ENCODE results near the gene BHLHE23. TPM values are rescaled to one million over a fixed set of nuclear protein-coding genes. Genes with fewer than 3 reads are reported as not detected.

BHLHE23 gene
- total and polyA plus RNA-seq, 3 donors from 2014 or later, result 5.3 to 6.6 TPM; not detected in 1

DNA sequence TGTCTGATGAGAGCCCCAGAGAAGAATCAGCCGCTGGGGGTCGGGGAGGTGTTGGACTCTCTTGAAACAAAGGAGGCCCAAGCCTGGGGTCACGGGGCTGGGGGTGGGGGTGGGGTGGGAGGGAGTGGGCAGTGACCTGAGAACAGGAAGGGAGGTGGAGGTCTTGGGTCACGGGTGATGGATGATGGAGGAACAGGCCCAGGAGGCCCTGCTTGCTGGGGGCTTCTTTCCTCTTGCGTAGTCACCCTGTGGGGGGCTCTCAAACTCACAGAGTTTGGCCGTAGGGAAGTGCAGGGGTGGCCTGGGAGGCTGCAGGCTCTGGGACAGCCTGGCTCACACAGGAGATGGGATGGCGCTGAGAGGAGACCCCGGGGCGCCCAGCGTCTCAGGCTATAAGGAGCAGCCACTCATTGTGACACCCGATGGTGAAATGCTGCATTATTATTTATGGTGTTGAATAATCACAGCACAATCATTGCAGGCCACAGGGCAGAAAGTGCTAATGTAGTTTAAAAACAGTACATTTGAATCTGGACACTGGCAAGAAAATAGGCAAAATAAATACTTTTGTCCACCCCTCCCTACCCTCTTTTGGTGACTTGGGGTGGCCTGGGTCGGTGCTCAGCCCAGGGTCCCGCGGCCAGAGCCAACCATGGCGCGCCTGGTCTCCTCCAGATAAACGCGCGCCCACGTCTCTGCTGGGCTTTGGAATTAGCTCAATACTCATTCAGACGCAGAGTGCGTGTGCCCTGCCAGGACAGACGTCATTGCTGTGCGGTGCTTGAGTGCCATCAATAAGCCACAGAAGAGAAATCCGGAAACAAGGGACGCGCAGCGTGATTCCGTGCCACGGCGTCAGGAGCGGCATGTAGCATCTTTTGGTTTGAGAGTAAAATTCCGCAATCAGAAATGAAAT is 27.3 kb upstream of the BHLHE23 start:
- Histone ChIP-seq H3K9me3 (no peaks in the 10 kb centered on the region), H3K27ac (no peak overlapping the region), H3K4me1 (no peaks in the 10 kb centered on the region), H3K36me3 (ENCODE audit: low read depth, missing control alignments) (no peaks in the 10 kb centered on the region), H3K27me3 (no peaks in the 10 kb centered on the region), H3K4me3 (no peak overlapping the region)
- no peak for DNase-seq
- no peak for TF ChIP-seq POLR2A (IDR thresholded peaks at IDR 0.05)
- TF ChIP-seq, protein P1, sequence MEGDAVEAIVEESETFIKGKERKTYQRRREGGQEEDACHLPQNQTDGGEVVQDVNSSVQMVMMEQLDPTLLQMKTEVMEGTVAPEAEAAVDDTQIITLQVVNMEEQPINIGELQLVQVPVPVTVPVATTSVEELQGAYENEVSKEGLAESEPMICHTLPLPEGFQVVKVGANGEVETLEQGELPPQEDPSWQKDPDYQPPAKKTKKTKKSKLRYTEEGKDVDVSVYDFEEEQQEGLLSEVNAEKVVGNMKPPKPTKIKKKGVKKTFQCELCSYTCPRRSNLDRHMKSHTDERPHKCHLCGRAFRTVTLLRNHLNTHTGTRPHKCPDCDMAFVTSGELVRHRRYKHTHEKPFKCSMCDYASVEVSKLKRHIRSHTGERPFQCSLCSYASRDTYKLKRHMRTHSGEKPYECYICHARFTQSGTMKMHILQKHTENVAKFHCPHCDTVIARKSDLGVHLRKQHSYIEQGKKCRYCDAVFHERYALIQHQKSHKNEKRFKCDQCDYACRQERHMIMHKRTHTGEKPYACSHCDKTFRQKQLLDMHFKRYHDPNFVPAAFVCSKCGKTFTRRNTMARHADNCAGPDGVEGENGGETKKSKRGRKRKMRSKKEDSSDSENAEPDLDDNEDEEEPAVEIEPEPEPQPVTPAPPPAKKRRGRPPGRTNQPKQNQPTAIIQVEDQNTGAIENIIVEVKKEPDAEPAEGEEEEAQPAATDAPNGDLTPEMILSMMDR (IDR thresholded peaks at IDR 0.05), result no peak
- intact Hi-C loops (cut with DNase I; ENCODE audit: low total_unique reads), result no loop called here
- WGBS, 2 donors, result 76 to 80% methylated on average over 33 of the region's 33 CpGs

DNA sequence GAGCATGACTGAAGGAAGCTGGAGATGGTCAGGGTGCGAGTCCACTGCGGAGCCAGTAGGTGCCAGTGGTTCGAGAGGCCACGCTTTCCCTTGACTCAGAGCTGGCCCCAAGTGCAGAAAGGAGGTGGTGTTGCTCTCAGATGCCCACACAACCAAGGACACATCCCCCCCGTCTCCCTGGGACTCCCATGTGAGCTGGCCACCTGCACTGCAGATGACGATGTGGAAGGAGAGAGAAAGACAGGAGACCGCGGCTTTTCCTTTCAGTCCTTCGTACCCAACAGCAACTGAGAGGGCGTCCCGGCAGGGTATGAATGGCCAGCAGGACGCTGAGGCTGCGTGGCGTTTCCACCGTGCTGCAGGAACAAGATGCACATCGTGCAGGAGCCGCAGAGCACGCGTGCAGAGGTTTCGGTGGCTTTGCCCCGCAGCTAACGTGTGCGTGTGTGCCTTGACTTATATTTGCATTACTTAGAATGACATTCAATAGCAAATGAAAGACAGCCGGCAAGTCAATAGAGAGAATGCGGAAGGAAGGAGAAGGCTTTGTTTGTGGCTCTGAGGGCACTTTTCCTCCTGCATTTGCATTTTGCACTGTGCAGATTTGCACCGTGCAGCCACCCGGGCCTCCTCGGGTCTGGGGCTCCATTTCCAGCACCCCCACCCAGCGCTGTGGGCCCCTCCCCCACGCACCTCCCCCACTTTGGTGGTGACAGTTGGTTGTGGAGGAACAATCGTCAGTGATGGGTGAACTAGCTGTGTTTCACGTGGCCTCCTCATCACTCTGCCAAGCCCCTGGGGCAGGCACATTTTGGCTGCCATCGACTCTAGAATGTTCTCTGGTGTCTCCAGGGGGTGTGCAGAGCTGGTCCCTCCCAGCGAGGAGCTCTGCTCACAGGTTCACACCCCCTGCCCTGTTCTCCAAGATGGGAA is 26.4 kb upstream of the BHLHE23 start:
- H3K27me3 ChIP-seq, result no peaks in the 10 kb centered on the region
- 22 to 35% methylated on average over 29 to 34 of the region's 34 CpGs for WGBS, 2 donors

DNA sequence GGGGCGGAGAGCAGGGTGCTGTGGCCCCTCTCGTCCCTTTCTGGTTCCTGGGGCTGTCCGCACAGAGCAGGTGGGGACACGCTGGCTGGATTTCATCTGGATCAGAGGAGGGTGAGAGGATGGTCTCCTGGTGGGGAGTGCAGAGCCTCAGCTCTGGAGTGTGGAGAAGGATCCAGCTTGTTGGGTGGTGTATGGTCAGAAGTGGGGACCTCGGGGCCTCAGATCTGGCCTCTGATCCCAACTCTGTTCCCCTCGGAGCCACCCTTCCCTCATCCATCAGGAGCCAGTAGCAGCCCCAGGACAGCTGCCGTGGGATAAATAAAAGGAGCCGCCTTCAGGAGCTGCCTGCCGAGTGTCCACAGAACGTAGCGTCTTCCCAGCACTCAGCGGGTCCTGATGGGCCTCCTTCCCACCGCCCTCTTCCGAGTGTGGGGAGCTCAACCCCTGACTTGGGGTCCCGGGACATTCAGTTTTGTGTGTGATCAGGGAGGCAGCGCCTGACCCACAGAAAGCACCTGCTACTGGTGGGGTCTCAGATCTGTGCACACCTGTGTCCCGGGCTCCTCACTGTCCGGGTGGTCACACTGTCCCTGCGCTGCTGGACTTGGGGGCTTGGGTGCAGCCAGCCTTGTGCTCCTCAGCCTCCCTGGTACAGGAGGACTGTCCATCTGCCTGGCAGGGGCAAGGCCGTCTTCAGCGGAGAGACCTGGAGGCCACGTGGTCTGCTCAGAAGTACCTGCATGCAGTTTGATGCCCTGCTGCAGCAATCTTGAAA is 25.4 kb upstream of the BHLHE23 start:
- Histone ChIP-seq H3K9me3 (no peaks in the 10 kb centered on the region), H3K4me1 (no peaks in the 10 kb centered on the region), H3K27ac (no peak overlapping the region), H3K4me3 (no peak overlapping the region), H3K27me3 (no peaks in the 10 kb centered on the region), H3K36me3 (ENCODE audit: low read depth, missing control alignments) (no peaks in the 10 kb centered on the region)
- TF ChIP-seq, protein P1 (IDR thresholded peaks at IDR 0.05), result no peak
- TF ChIP-seq POLR2A (IDR thresholded peaks at IDR 0.05), result no peak
- intact Hi-C loops (cut with DNase I; ENCODE audit: low total_unique reads), result no loop called here
- no peak for DNase-seq
- WGBS, 2 donors, result 64 to 87% methylated on average over 3 to 22 of the region's 22 CpGs

More for the DNA sequence above, 26.4 kb upstream of the BHLHE23 start:
- Histone ChIP-seq H3K27ac (no peak overlapping the region), H3K9me3 (no peaks in the 10 kb centered on the region), H3K36me3 (ENCODE audit: low read depth, missing control alignments) (no peaks in the 10 kb centered on the region), H3K4me3 (no peak overlapping the region), H3K4me1 (no peaks in the 10 kb centered on the region)
- TF ChIP-seq, protein P1 (IDR thresholded peaks at IDR 0.05), result no peak
- TF ChIP-seq POLR2A (IDR thresholded peaks at IDR 0.05), result no peak
- intact Hi-C loops (cut with DNase I; ENCODE audit: low total_unique reads), result no loop called here
- no peak for DNase-seq

DNA sequence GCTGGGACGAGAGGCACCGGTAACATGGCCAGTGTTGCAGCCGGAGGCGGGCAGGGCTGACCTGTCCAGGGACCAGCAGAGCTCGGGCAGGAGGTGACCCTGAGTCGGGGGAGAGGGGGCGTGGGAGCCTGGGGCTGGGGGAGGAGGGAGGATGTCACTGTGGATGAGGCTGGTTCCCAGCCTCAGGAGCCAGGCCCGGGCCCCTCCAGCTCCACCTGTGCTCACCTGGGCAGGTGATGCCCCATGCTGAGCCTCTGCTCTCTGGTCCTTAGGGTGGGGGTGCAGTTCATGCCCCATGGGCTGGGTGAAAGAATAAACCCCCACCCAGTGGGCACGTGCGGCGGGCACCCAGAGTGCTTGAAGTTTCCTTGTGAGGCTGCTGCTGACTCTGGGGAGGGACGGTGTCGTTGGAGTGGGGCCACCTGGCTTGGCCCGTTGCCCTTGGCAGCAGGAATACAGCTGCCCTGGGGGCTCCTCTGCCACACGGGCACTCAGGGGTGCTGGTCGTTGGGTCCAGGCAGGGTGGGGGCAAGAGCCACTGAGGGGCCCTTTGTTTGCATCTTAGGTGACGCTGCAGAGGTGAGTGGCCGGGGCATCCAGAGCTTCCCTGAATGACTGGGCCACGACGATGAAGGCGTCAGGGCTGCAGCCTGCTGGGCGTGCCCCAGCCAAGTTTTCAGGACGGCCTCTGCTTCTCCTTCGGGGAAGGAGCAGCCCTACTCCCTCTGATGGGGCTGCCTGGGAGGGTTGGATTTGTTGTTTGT is 24.7 kb upstream of the BHLHE23 start:
- DNase-seq, result no peak
- Histone ChIP-seq H3K36me3 (ENCODE audit: low read depth, missing control alignments) (no peaks in the 10 kb centered on the region), H3K4me3 (no peak overlapping the region), H3K27me3 (no peaks in the 10 kb centered on the region), H3K4me1 (no peaks in the 10 kb centered on the region), H3K9me3 (no peaks in the 10 kb centered on the region), H3K27ac (no peak overlapping the region)
- intact Hi-C loops (cut with DNase I; ENCODE audit: low total_unique reads), result no loop called here
- TF ChIP-seq, protein P1 (IDR thresholded peaks at IDR 0.05), result no peak
- TF ChIP-seq POLR2A (IDR thresholded peaks at IDR 0.05), result no peak
- 68 to 76% methylated on average over 16 to 24 of the region's 24 CpGs for WGBS, 2 donors
